Measurements from ENCODE around the gene SMO.

SMO gene

DNA sequence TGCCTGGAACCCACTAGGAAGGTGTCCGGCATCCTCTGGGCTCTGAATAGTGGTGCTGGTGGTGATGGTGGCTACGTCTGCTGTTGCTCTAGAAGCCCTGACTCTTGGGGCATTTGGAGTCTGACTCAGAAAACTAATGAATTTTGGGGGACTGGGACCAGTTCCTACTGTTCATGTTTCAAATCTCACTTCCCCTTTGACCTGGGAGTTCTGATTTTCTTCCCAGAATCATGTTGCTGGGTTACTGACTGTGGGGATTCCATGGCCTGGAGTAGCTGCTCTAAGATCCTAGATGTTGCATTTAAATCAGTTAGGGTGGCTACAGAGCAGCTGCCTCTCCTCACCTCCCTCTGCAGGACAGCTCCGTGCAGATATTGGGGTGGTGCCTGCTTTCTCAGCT, 40.7 kb upstream of the SMO start:
- H3K4me1 Mint-ChIP-seq, result peaks cover 72% of the 10 kb centered on the region
- H3K36me3 Mint-ChIP-seq (ENCODE audit: low read depth), result peaks cover 4% of the 10 kb centered on the region
- TF ChIP-seq CTCF (IDR thresholded peaks at IDR 0.05; ENCODE audit: unreplicated experiment in 3 of 3), result no peak
- H3K27ac Mint-ChIP-seq, result no peak overlapping the region
- peaks cover 46% of the 10 kb centered on the region for H3K27me3 Mint-ChIP-seq (ENCODE audit: low read depth)
- no peaks in the 10 kb centered on the region for H3K9me3 Mint-ChIP-seq
- H3K4me3 Mint-ChIP-seq, result peak overlapping the region; percentile 38 to 89 (median 89)

DNA sequence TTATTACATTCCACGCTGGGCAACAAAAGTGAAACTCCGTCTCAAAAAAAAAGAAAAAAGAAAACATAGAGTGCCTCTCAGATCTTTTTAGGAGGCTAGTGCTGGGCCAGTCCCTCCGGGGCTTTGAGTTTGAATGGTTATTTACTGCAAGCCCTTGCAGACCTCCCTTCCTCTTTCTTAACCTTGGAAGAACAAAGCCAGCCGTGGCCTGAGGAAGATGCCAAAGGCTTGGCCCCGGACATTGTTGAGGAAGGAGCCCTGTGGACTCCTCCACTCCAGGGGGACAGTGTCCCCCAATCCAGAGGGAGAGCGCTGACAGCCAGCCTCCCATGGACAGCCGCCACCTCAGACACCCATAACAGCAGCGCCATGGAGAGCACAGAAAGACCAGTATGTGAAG, 38.9 kb upstream of the SMO start:
- no peak for TF ChIP-seq CTCF (IDR thresholded peaks at IDR 0.05; ENCODE audit: unreplicated experiment in 3 of 3)
- Mint-ChIP-seq H3K27ac (no peak overlapping the region), H3K4me3 (no peak overlapping the region), H3K27me3 (ENCODE audit: low read depth) (peaks cover 29% of the 10 kb centered on the region), H3K36me3 (ENCODE audit: low read depth) (peaks cover 4% of the 10 kb centered on the region), H3K4me1 (peaks cover 57% of the 10 kb centered on the region), H3K9me3 (no peaks in the 10 kb centered on the region)

GRCh38 chr7:129150199-129150996, 38.0 kb upstream of the SMO start:
- H3K27ac Mint-ChIP-seq, result no peak overlapping the region
- H3K9me3 Mint-ChIP-seq, result no peaks in the 10 kb centered on the region
- peak overlapping the region in 1 of 3 experiments; percentile 39 for H3K4me3 Mint-ChIP-seq
- no peak for TF ChIP-seq CTCF (IDR thresholded peaks at IDR 0.05; ENCODE audit: unreplicated experiment in 3 of 3)
- H3K27me3 Mint-ChIP-seq (ENCODE audit: low read depth), result peaks cover 29% of the 10 kb centered on the region
- H3K36me3 Mint-ChIP-seq (ENCODE audit: low read depth), result peaks cover 4% of the 10 kb centered on the region
- peaks cover 57% of the 10 kb centered on the region for H3K4me1 Mint-ChIP-seq

DNA sequence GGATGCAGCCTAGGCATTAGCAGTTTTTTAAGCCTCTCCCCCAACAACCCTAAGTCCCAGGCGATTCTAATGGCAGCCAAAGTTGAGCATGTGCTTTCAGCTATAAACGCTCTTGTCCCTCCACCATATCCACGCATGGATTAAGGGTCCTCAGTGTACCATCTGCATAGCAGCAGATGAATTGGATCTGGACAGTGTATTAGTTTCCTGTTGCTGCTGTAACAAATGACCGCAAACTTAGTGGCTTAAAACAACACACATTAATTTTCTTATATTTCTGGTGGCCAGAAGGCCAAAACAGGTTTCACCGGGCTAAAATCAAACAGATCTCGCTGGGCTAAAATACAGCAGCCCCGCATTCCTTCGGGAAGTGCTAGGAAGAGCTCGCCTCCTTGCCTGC, 30.8 kb upstream of the SMO start:
- Mint-ChIP-seq H3K27ac (no peak overlapping the region), H3K36me3 (ENCODE audit: low read depth) (no peaks in the 10 kb centered on the region), H3K9me3 (no peaks in the 10 kb centered on the region), H3K4me1 (peaks cover 6% of the 10 kb centered on the region), H3K4me3 (no peak overlapping the region), H3K27me3 (ENCODE audit: low read depth) (no peaks in the 10 kb centered on the region)
- TF ChIP-seq CTCF (IDR thresholded peaks at IDR 0.05; ENCODE audit: unreplicated experiment in 3 of 3), result no peak

- no peak overlapping the region for H3K4me3 Mint-ChIP-seq
- H3K27me3 Mint-ChIP-seq (ENCODE audit: low read depth), result no peaks in the 10 kb centered on the region
- H3K27ac Mint-ChIP-seq, result peak overlapping the region in 1 of 3 experiments; percentile 56
- H3K9me3 Mint-ChIP-seq, result no peaks in the 10 kb centered on the region
- TF ChIP-seq CTCF (IDR thresholded peaks at IDR 0.05; ENCODE audit: unreplicated experiment in 3 of 3), result no peak
- no peaks in the 10 kb centered on the region for H3K36me3 Mint-ChIP-seq (ENCODE audit: low read depth)
- peaks cover 6% of the 10 kb centered on the region for H3K4me1 Mint-ChIP-seq
Observed at GRCh38 chr7:129159539-129159938, 28.9 kb upstream of the SMO start.

Measured in nephron (organoid).